Endothelial cell of umbilical vein (primary cell): ENCODE data around the gene LSG1. TPM values are rescaled to one million over a fixed set of nuclear protein-coding genes. Genes with fewer than 3 reads are reported as not detected.

Experiments used
- BruUV-seq: library from RNA; stranded (reverse); fragments of 400-500 nt; replicated peaks from 2 replicates; lab custom pipeline; 2021; lab: Mats Ljungman, UMichigan
- CTCF ChIA-PET: fragments of 300-600, 350-600 bp; sonication (Branson Sonifier 250); formaldehyde crosslinking; loops from one replicate; lab custom pipeline; 2021; ENCODE audit warnings: antibody characterized with exemption, inconsistent platforms; lab: Charles Lee
- POLR2A ChIA-PET: fragments of 300-600, 350-600 bp; sonication (Branson Sonifier 250); formaldehyde crosslinking; loops from one replicate; lab custom pipeline; 2021; ENCODE audit warnings: antibody characterized with exemption, inconsistent platforms; lab: Charles Lee
- DNase-seq: peaks from one replicate; pipeline ENCODE4 v3.0.0-alpha.2; 2011; ENCODE audit warnings: low read depth, low spot score
- FAIRE-seq: peaks from 2 replicates; lab custom pipeline; 2011; peaks lifted over from hg19 to GRCh38; lab: Jason Lieb, UNC
- H2AFZ ChIP-seq: 2 replicates; pipeline ENCODE4 v1.6.0; 2012; ENCODE audit warnings: low read depth, low read length, control low read depth, inconsistent platforms
- H3K27ac ChIP-seq: 2 replicates; pipeline ENCODE4 v1.5.1; 2011; ENCODE audit warnings: low read depth, mild to moderate bottlenecking, control low read depth, low read length, moderate library complexity; ENCODE audit not compliant: insufficient read depth
- H3K27me3 ChIP-seq, 2 experiments: 2 replicates each; pipeline versions ENCODE4 v1.6.0 to v1.6.1; 2011; ENCODE audit warnings: low read length in 2 of 2, mixed read lengths in 1 of 2; ENCODE audit not compliant: control insufficient read depth in 2 of 2, insufficient read depth in 2 of 2
- H3K36me3 ChIP-seq, 2 experiments: 2 replicates in 1 of 2; 3 replicates in 1 of 2; pipeline ENCODE4 v1.5.1; 2011; ENCODE audit warnings: low read length in 2 of 2, mild to moderate bottlenecking in 1 of 2, moderate library complexity in 1 of 2; ENCODE audit not compliant: control insufficient read depth in 2 of 2, insufficient read depth in 2 of 2; ENCODE audit errors: extremely low read depth in 1 of 2
- H3K4me1 ChIP-seq: 3 replicates; pipeline ENCODE4 v1.5.1; 2011; ENCODE audit warnings: mild to moderate bottlenecking, low read length; ENCODE audit not compliant: control insufficient read depth, insufficient read depth; ENCODE audit errors: extremely low read depth
- H3K4me2 ChIP-seq: 2 replicates; pipeline ENCODE4 v1.6.1; 2011; ENCODE audit warnings: low read length, control low read depth, mixed read lengths; ENCODE audit not compliant: insufficient read depth
- H3K4me3 ChIP-seq, 3 experiments: fragments of 200-600 bp in 1 of 3; sonication (generic), shearing (Covaris generic) in 1 of 3; replicated peaks in 1 of 3; 2 replicates each; pipeline ENCODE4 v1.5.1; 2011 to 2016; ENCODE audit warnings: control low read depth in 3 of 3, low read length in 3 of 3, mild to moderate bottlenecking in 2 of 3, inconsistent platforms in 1 of 3, low read depth in 1 of 3, moderate library complexity in 1 of 3; ENCODE audit not compliant: insufficient read depth in 1 of 3
- H3K79me2 ChIP-seq: 2 replicates; pipeline ENCODE4 v1.6.0; 2012; ENCODE audit warnings: low read length, inconsistent platforms; ENCODE audit not compliant: control insufficient read depth, insufficient read depth
- H3K9ac ChIP-seq: replicated peaks from 2 replicates; pipeline ENCODE3; 2011; ENCODE audit warnings: low read length, control low read depth; ENCODE audit not compliant: insufficient read depth; ENCODE audit errors: extremely low read depth
- H3K9me1 ChIP-seq: replicated peaks from 3 replicates; pipeline ENCODE4 v1.6.0; 2011; ENCODE audit warnings: mild to moderate bottlenecking, low read length; ENCODE audit not compliant: control insufficient read depth, insufficient read depth; ENCODE audit errors: extremely low read depth
- H3K9me3 ChIP-seq: replicated peaks from 2 replicates; pipeline ENCODE4 v1.5.1; 2012; ENCODE audit warnings: low read length, inconsistent platforms; ENCODE audit not compliant: control insufficient read depth, insufficient read depth
- H4K20me1 ChIP-seq: replicated peaks from 2 replicates; pipeline ENCODE3; 2011; ENCODE audit warnings: mild to moderate bottlenecking, low read length; ENCODE audit not compliant: control insufficient read depth, insufficient read depth; ENCODE audit errors: extremely low read depth
- EZH2 ChIP-seq: IDR thresholded peaks from 2 replicates; pipeline ENCODE4 v1.6.1; 2012; ENCODE audit warnings: borderline replicate concordance, low read depth, mild to moderate bottlenecking, moderate library complexity, low read length, inconsistent platforms; ENCODE audit not compliant: severe bottlenecking
- FOS ChIP-seq: IDR thresholded peaks from 2 replicates; pipeline ENCODE4 v1.6.1; 2011; ENCODE audit warnings: mild to moderate bottlenecking, low read length, moderate library complexity, borderline replicate concordance; ENCODE audit not compliant: insufficient read depth
- GATA2 ChIP-seq: IDR thresholded peaks from 2 replicates; pipeline ENCODE4 v1.7.0; 2011; ENCODE audit warnings: low read depth, mild to moderate bottlenecking, moderate library complexity, mixed read lengths, low read length; ENCODE audit not compliant: insufficient read length, insufficient read depth
- JUN ChIP-seq: IDR thresholded peaks from 2 replicates; pipeline ENCODE4 v1.6.1; 2011; ENCODE audit warnings: borderline replicate concordance, low read depth; ENCODE audit not compliant: insufficient read length, insufficient read depth
- MYC ChIP-seq: IDR thresholded peaks from one replicate; pipeline ENCODE4 v1.6.1; 2011; ENCODE audit warnings: mild to moderate bottlenecking, low read depth, low read length
- POLR2A ChIP-seq: IDR thresholded peaks from 2 replicates; pipeline ENCODE4 v1.6.1; 2012; ENCODE audit warnings: low read depth, mild to moderate bottlenecking, control low read depth, low read length
- POLR2AphosphoS5 ChIP-seq: IDR thresholded peaks from 2 replicates; pipeline ENCODE4 v1.6.1; 2012; ENCODE audit warnings: low read depth, mild to moderate bottlenecking, control low read depth, low read length, moderate library complexity; ENCODE audit not compliant: insufficient read depth
- dilution Hi-C: fragments of 300-500 bp; cut with MboI; formaldehyde crosslinking; loops from one replicate; pipeline ENCODE4 v1.15.0; 2019; ENCODE audit warnings: low sequenced_read_pairs; ENCODE audit not compliant: extremely low pct_ligation_motif_present
- intact Hi-C: fragments of 100-400 bp; cut with micrococcal nuclease; formaldehyde crosslinking; loops from one replicate; pipeline ENCODE4 v1.10.0; 2022
- polyA plus RNA-seq, 4 experiments: library from polyadenylated mRNA; depleted of rRNA in 3 of 4; stranded (reverse) in 3 of 4; unstranded in 1 of 4; fragments of >200 nt; gene quantifications; 2 replicates each; pipeline versions ENCODE4 v1.2.1 to v1.2.3, GENCODE V29; 2011 to 2012; ENCODE audit warnings: missing spikeins in 1 of 4
- total RNA-seq: library from RNA; stranded (reverse); gene quantifications from 2 replicates; pipeline ENCODE4 v1.2.3, GENCODE V29; 2021
- TF ChIP-seq, protein P1 (sequence below), 2 donors: IDR thresholded peaks; 1 replicate in 1 of 2; 2 replicates in 1 of 2; pipeline ENCODE4 v1.5.1; 2011; ENCODE audit warnings: low read length in 2 of 2, mild to moderate bottlenecking in 2 of 2, moderate library complexity in 2 of 2, control low read depth in 1 of 2, inconsistent platforms in 1 of 2, low read depth in 1 of 2; ENCODE audit not compliant: insufficient read depth in 1 of 2; ENCODE audit errors: extremely low read depth in 1 of 2
- TF ChIP-seq, protein P2 (sequence below): IDR thresholded peaks from 2 replicates; pipeline ENCODE4 v1.6.1; 2011; ENCODE audit not compliant: insufficient read depth, insufficient read length

Gene LSG1
- total and polyA plus RNA-seq, 2 donors (not counting 3 experiments of a cell fraction or from before 2014, with no cell fraction given) = 50.0 to 52.7 TPM

DNA sequence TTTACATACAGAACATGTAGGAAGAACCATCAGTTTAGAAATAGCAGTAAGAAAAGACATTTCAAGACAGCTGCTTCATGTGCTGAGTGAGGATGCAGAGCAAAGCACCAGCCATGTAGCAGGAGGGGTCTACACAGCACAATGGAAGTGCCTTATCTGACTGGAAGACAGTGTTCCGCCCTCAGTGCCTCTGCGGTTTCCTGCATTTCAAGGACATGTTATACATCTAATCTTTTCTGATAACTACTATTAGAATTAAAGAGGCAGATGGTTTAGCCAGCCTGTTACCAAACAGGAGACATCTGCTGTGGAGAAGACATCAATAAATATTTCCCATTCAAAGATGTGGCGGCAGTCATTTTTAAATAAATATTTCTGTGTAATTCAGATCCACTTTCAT lies 10.6 kb downstream of the LSG1 start:
- intact Hi-C loops = no loop called here
- Histone ChIP-seq H3K4me1 (peaks cover 66% of the 10 kb centered on the region), H3K4me2 (peak overlapping the region; percentile 80), H3K9me3 (no peaks in the 10 kb centered on the region), H3K27me3 (no peaks in the 10 kb centered on the region), H3K27ac (peak overlapping the region; percentile 70), H3K36me3 (peaks cover 7 to 16% of the 10 kb centered on the region in 2 experiments), H2AFZ (no peak overlapping the region), H3K4me3 (peak overlapping the region in 1 of 3 experiments; percentile 5), H3K79me2 (peaks cover 16% of the 10 kb centered on the region), H3K9me1 (no peaks in the 10 kb centered on the region), H3K9ac (peak overlapping the region; percentile 53), H4K20me1 (no peaks in the 10 kb centered on the region)
- dilution Hi-C loops = no loop called here
- CTCF ChIA-PET = interaction anchor here (0.6 to 2.4 kb wide), 8 partner anchors 10 to 388 kb away, joined by 3 to 22 read pairs (median 4); partner anchors contain the start of gene LSG1
- BruUV-seq = no TSS peak
- peak; percentile 84 for FAIRE-seq
- TF ChIP-seq GATA2 (peak; percentile 93), JUN (no peak), EZH2 (no peak), POLR2A (peak; percentile 58), POLR2AphosphoS5 (peak; percentile 77)
- POLR2A ChIA-PET = interaction anchor here (1.5 to 1.7 kb wide), 2 partner anchors 10 to 21 kb away, joined by 6 to 10 read pairs; partner anchors contain the start of gene LSG1
- DNase-seq = peak; percentile 88

DNA sequence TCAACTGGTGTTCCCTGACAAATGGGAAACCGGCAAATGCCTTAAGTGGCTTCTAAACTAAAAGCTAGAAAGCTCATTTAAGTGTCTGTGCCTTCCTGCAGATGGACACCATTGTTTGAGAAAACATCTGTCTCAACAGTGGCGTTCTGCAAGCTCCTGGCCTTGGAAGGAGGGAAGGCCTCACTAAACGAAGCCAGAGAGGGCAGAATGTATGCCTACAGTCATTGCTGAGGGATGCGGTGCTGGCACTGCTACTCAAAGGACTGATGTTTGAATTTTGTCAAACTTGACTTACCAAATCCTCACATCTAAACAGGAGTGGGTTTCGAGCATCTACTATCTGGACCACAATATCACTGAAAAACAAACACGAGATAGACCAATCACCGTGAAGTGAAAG lies 12.2 kb downstream of the LSG1 start:
- H3K4me1 ChIP-seq = peaks cover 58% of the 10 kb centered on the region
- intact Hi-C loops (no loop called here), dilution Hi-C loops (no loop called here)
- no peak overlapping the region for H3K4me2 ChIP-seq
- no peaks in the 10 kb centered on the region for H3K9me3 ChIP-seq
- TF ChIP-seq, protein P1, sequence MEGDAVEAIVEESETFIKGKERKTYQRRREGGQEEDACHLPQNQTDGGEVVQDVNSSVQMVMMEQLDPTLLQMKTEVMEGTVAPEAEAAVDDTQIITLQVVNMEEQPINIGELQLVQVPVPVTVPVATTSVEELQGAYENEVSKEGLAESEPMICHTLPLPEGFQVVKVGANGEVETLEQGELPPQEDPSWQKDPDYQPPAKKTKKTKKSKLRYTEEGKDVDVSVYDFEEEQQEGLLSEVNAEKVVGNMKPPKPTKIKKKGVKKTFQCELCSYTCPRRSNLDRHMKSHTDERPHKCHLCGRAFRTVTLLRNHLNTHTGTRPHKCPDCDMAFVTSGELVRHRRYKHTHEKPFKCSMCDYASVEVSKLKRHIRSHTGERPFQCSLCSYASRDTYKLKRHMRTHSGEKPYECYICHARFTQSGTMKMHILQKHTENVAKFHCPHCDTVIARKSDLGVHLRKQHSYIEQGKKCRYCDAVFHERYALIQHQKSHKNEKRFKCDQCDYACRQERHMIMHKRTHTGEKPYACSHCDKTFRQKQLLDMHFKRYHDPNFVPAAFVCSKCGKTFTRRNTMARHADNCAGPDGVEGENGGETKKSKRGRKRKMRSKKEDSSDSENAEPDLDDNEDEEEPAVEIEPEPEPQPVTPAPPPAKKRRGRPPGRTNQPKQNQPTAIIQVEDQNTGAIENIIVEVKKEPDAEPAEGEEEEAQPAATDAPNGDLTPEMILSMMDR (IDR thresholded peaks at IDR 0.05; ENCODE audit: extremely low read depth in 1 of 2, insufficient read depth in 1 of 2, low read depth in 1 of 2, low read length in 2 of 2) = no peak
- TF ChIP-seq FOS (no peak), EZH2 (no peak), POLR2A (no peak), MYC (no peak), POLR2AphosphoS5 (no peak), JUN (no peak), GATA2 (no peak)
- TF ChIP-seq, protein P2, sequence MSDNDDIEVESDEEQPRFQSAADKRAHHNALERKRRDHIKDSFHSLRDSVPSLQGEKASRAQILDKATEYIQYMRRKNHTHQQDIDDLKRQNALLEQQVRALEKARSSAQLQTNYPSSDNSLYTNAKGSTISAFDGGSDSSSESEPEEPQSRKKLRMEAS = no peak
- no peak overlapping the region for H2AFZ ChIP-seq
- H4K20me1 ChIP-seq = no peaks in the 10 kb centered on the region
- POLR2A ChIA-PET = interaction anchor here (1.0 kb wide), 1 partner anchor 20 kb away, joined by 3 read pairs; no protein-coding TSS in a partner anchor
- no peak for FAIRE-seq
- DNase-seq = peak; percentile 30
- peaks cover 21% of the 10 kb centered on the region for H3K79me2 ChIP-seq
- H3K27ac ChIP-seq = peak overlapping the region; percentile 98
- no peaks in the 10 kb centered on the region for H3K27me3 ChIP-seq
- no peak overlapping the region for H3K4me3 ChIP-seq
- CTCF ChIA-PET = interaction anchor here (0.7 to 2.9 kb wide), 4 partner anchors 12 to 66 kb away, joined by 3 to 13 read pairs (median 10); partner anchors contain the start of genes LSG1 and TMEM44
- no TSS peak for BruUV-seq
- H3K36me3 ChIP-seq = peaks cover 5 to 8% of the 10 kb centered on the region in 2 experiments
- H3K9ac ChIP-seq = no peak overlapping the region
- H3K9me1 ChIP-seq = no peaks in the 10 kb centered on the region
